GM23338 (cell line): ENCODE results near the gene VPS37C.

Source experiments
- CREB1 ChIP-seq: fragments of 250-450 bp; sonication (Bioruptor Pico); IDR thresholded peaks from 2 replicates; pipeline ENCODE4 v1.5.0; 2020; ENCODE audit warnings: low read depth, mild to moderate bottlenecking, moderate library complexity
- EZH2 ChIP-seq: fragments of 200-600 bp; sonication (generic); IDR thresholded peaks from one replicate; pipeline ENCODE4 v1.8.0; 2017; ENCODE audit warnings: antibody characterized with exemption, mild to moderate bottlenecking, low read depth; ENCODE audit not compliant: unreplicated experiment
- JUNB ChIP-seq: IDR thresholded peaks from one replicate; pipeline ENCODE4 v1.6.1; 2016; ENCODE audit warnings: antibody characterized with exemption; ENCODE audit not compliant: unreplicated experiment
- POLR2AphosphoS5 ChIP-seq: IDR thresholded peaks from 2 replicates; pipeline ENCODE4 v1.6.1; 2016; ENCODE audit warnings: antibody characterized with exemption, low read depth
- TF ChIP-seq, protein P1 (sequence below), 2 experiments: fragments of 200-600 bp in 1 of 2; sonication (generic) in 1 of 2; conservative IDR thresholded peaks; 2 replicates each; pipeline versions ENCODE4 v1.5.1 to v1.6.1; 2016 to 2017; ENCODE audit warnings: antibody characterized with exemption in 2 of 2, low read depth in 2 of 2, mild to moderate bottlenecking in 2 of 2, moderate library complexity in 1 of 2

DNA sequence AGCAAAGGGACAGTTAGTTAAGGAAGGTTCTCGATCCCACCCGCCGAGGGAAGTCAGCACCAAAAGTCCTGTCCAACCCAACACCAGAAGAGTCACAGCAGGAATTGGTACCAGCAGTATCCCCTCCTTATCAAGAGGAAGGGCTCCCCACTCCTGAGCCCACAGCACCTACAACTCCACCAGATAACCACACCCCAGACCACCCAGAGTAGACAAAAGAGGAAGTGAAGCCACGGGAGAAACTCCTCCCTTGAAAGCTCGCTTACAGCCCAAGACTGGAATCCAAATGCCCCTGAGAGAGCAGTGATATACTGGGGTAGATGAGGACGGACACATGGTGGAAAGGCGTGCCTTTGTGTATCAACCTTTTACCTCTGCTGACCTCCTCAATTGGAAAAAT lies 66.2 kb downstream of the VPS37C start:
- TF ChIP-seq, protein P1, sequence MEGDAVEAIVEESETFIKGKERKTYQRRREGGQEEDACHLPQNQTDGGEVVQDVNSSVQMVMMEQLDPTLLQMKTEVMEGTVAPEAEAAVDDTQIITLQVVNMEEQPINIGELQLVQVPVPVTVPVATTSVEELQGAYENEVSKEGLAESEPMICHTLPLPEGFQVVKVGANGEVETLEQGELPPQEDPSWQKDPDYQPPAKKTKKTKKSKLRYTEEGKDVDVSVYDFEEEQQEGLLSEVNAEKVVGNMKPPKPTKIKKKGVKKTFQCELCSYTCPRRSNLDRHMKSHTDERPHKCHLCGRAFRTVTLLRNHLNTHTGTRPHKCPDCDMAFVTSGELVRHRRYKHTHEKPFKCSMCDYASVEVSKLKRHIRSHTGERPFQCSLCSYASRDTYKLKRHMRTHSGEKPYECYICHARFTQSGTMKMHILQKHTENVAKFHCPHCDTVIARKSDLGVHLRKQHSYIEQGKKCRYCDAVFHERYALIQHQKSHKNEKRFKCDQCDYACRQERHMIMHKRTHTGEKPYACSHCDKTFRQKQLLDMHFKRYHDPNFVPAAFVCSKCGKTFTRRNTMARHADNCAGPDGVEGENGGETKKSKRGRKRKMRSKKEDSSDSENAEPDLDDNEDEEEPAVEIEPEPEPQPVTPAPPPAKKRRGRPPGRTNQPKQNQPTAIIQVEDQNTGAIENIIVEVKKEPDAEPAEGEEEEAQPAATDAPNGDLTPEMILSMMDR (conservative IDR thresholded peaks at IDR 0.05; ENCODE audit: low read depth in 2 of 2): no peak
- TF ChIP-seq JUNB: no peak
- TF ChIP-seq EZH2: no peak
- TF ChIP-seq CREB1 (CRISPR knock-in tag): no peak
- TF ChIP-seq POLR2AphosphoS5: no peak
